DOHH2 (cell line): ENCODE results near the gene RPL36.

Experiments
- H3F3A ChIP-seq: fragments of 200-600 bp; sonication (generic), shearing (Covaris generic); 2 replicates; pipeline ENCODE4 v1.6.0; 2016; ENCODE audit warnings: antibody characterized with exemption, mild to moderate bottlenecking; ENCODE audit not compliant: control insufficient read depth, insufficient read depth
- H3K27ac ChIP-seq: fragments of 200-600 bp; sonication (generic); 2 replicates; pipeline ENCODE4 v1.5.1; 2014; ENCODE audit warnings: low read depth, mild to moderate bottlenecking, low read length, moderate library complexity
- H3K27me3 ChIP-seq: fragments of 200-600 bp; sonication (generic); 2 replicates; pipeline ENCODE4 v1.6.1; 2014; ENCODE audit warnings: mild to moderate bottlenecking, low read length, mixed read lengths; ENCODE audit not compliant: control insufficient read depth
- H3K36me3 ChIP-seq: fragments of 200-600 bp; sonication (generic); 2 replicates; pipeline ENCODE4 v1.6.1; 2014; ENCODE audit warnings: mild to moderate bottlenecking, low read length, moderate library complexity, mixed read lengths; ENCODE audit not compliant: control insufficient read depth
- H3K4me1 ChIP-seq: fragments of 200-600 bp; sonication (generic); 2 replicates; pipeline ENCODE4 v1.6.1; 2014; ENCODE audit warnings: mild to moderate bottlenecking, low read length, mixed read lengths; ENCODE audit not compliant: control insufficient read depth
- H3K4me2 ChIP-seq: fragments of 200-600 bp; sonication (generic); 2 replicates; pipeline ENCODE4 v1.6.0; 2014; ENCODE audit warnings: mild to moderate bottlenecking, low read length, moderate library complexity
- H3K4me3 ChIP-seq: fragments of 200-600 bp; sonication (generic); 2 replicates; pipeline ENCODE4 v1.5.1; 2014; ENCODE audit warnings: mild to moderate bottlenecking, low read length, mixed read lengths
- H3K79me2 ChIP-seq: fragments of 200-600 bp; sonication (generic); 2 replicates; pipeline ENCODE4 v1.6.1; 2014; ENCODE audit warnings: mild to moderate bottlenecking, low read length, mixed read lengths; ENCODE audit not compliant: control insufficient read depth
- H3K9me2 ChIP-seq: fragments of 200-600 bp; sonication (generic); replicated peaks from 2 replicates; pipeline ENCODE4 v1.6.1; 2014; ENCODE audit warnings: mild to moderate bottlenecking, low read length, mixed read lengths; ENCODE audit not compliant: control insufficient read depth
- H3K9me3 ChIP-seq: fragments of 200-600 bp; sonication (generic); 2 replicates; pipeline ENCODE4 v1.6.1; 2014; ENCODE audit warnings: antibody characterized with exemption, low read length, mixed read lengths; ENCODE audit not compliant: control insufficient read depth, insufficient read depth
- H4K20me1 ChIP-seq: fragments of 200-600 bp; sonication (generic); 2 replicates; pipeline ENCODE4 v1.6.0; 2014; ENCODE audit warnings: low read depth, mild to moderate bottlenecking, antibody characterized with exemption, low read length, moderate library complexity; ENCODE audit not compliant: control insufficient read depth, insufficient read depth
- EZH2phosphoT487 ChIP-seq: fragments of 200-600 bp; sonication (generic); IDR thresholded peaks from 2 replicates; pipeline ENCODE4 v1.6.1; 2017; ENCODE audit warnings: borderline replicate concordance, mild to moderate bottlenecking, antibody characterized with exemption, low read length, moderate library complexity, mixed read lengths
- TF ChIP-seq, protein P1 (sequence below): fragments of 200-600 bp; sonication (generic); IDR thresholded peaks from one replicate; pipeline ENCODE4 v1.5.1; 2014; ENCODE audit warnings: antibody characterized with exemption, mild to moderate bottlenecking, low read depth, low read length; ENCODE audit not compliant: poor library complexity, severe bottlenecking

Gene RPL36

DNA sequence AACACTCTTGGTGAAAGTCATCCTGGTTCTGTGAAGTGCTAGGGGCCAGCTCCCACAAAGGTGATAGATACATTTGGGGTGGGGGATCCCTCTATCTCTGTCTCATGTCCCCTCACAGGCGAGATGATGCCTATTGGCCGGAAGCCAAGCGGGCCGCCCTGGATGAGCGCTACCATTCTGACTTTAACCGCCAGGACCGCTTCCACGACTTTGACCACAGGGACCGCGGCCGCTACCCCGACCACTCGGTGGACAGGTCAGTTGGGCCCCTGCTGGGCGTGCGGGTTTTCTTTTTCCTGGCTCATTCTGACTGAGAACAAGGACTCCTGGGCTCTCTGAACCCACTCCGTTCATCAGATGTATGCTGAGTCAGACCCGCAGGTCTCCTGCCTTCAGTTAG is 26.2 kb upstream of the RPL36 start:
- Histone ChIP-seq H3K9me2 (no peaks in the 10 kb centered on the region), H4K20me1 (0 out of 2 replicates have a peak, but pooled peaks cover 8% of the 10 kb centered on the region), H3K9me3 (no peaks in the 10 kb centered on the region), H3K4me3 (no peak overlapping the region), H3K4me2 (no peak overlapping the region), H3K4me1 (no peaks in the 10 kb centered on the region), H3F3A (no peaks in the 10 kb centered on the region), H3K36me3 (peaks cover 94% of the 10 kb centered on the region), H3K27ac (no peak overlapping the region), H3K27me3 (no peaks in the 10 kb centered on the region), H3K79me2 (peaks cover 2% of the 10 kb centered on the region; the same call in 1 of the 2 replicates)
- no peak for TF ChIP-seq EZH2phosphoT487
- TF ChIP-seq, protein P1, sequence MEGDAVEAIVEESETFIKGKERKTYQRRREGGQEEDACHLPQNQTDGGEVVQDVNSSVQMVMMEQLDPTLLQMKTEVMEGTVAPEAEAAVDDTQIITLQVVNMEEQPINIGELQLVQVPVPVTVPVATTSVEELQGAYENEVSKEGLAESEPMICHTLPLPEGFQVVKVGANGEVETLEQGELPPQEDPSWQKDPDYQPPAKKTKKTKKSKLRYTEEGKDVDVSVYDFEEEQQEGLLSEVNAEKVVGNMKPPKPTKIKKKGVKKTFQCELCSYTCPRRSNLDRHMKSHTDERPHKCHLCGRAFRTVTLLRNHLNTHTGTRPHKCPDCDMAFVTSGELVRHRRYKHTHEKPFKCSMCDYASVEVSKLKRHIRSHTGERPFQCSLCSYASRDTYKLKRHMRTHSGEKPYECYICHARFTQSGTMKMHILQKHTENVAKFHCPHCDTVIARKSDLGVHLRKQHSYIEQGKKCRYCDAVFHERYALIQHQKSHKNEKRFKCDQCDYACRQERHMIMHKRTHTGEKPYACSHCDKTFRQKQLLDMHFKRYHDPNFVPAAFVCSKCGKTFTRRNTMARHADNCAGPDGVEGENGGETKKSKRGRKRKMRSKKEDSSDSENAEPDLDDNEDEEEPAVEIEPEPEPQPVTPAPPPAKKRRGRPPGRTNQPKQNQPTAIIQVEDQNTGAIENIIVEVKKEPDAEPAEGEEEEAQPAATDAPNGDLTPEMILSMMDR: no peak

DNA sequence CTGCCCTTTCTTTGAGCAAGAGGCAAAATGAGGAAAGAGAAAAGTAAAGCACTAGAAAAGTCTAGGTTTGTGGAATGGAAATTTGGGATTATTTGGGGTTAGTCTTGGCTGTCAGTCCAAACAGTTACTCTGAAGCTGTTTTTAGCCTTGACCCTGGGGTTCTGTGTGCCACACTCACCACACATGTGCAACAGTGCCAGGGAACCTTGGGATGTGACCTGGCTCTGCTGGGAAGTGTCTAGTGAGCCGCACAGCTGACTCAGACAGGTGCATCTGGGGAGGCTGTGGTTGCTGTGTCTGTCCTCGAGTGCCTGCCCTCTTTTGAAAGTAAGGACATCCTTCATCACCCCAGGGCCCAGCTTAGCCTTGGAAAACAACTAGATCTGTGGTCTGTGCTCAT is 25.6 kb upstream of the RPL36 start:
- H3K36me3 ChIP-seq: peaks cover 94% of the 10 kb centered on the region

DNA sequence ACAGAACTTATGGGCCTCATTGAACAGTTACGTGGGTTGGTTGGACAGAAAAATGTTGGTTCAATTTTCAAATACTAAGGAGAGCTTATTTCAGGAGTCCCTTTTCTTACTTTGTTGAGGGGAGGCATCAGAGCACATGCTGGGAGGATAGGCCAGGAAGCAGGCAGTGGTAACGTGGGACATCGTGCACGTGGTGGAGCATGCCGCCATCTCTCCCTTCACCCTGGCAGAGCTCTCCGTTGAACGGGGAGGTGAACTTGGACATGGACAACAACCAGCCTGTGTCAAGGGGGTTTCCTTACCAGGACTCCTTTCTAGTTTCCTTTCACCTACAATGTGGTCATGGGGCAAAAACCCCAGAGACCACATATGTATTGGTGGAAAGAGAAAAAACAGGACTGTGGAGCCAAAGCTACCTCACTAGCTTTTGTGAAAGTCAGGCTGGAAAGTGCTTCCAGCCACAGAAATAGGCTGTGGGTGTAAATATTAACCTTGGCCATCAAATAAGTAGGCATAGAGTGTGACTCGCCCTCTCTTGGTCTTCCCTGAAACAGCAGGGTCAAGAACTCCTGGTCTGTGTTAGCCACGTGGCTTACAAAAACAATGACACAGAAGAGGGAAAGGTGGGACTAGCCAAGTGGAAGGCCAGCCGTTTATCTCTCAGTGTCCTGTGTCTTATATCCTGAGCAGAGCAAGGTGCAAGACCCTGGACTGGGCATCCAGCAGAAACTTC is 24.1 kb upstream of the RPL36 start:
- H3K27ac ChIP-seq: no peak overlapping the region
- H3K36me3 ChIP-seq: peaks cover 89% of the 10 kb centered on the region
- H3K9me3 ChIP-seq: no peaks in the 10 kb centered on the region
- H3K4me3 ChIP-seq: no peak overlapping the region
- no peaks in the 10 kb centered on the region for H3K27me3 ChIP-seq
- TF ChIP-seq EZH2phosphoT487: no peak
- TF ChIP-seq, protein P1: no peak
- H3K4me1 ChIP-seq: no peaks in the 10 kb centered on the region
- no peak overlapping the region for H3K4me2 ChIP-seq
- H3K9me2 ChIP-seq: no peaks in the 10 kb centered on the region
- H4K20me1 ChIP-seq: 0 out of 2 replicates have a peak, but pooled peaks cover 8% of the 10 kb centered on the region
- H3K79me2 ChIP-seq: peaks cover 2% of the 10 kb centered on the region; the same call in 1 of the 2 replicates
- no peaks in the 10 kb centered on the region for H3F3A ChIP-seq

More for the DNA sequence above, 25.6 kb upstream of the RPL36 start:
- H3K27me3 ChIP-seq: no peaks in the 10 kb centered on the region
- no peaks in the 10 kb centered on the region for H3K9me3 ChIP-seq
- no peaks in the 10 kb centered on the region for H3K4me1 ChIP-seq
- H3K79me2 ChIP-seq: peaks cover 2% of the 10 kb centered on the region; the same call in 1 of the 2 replicates
- H3F3A ChIP-seq: no peaks in the 10 kb centered on the region
- no peak overlapping the region for H3K4me2 ChIP-seq
- H3K27ac ChIP-seq: no peak overlapping the region
- H4K20me1 ChIP-seq: 0 out of 2 replicates have a peak, but pooled peaks cover 8% of the 10 kb centered on the region
- H3K9me2 ChIP-seq: no peaks in the 10 kb centered on the region
- H3K4me3 ChIP-seq: no peak overlapping the region
- TF ChIP-seq EZH2phosphoT487: no peak
- TF ChIP-seq, protein P1: no peak
